Endothelial cell of umbilical vein (primary cell): ENCODE results near the gene KRT74.

Experiments
- CTCF ChIP-seq, 2 donors: IDR thresholded peaks; 1 replicate in 1 of 2; 2 replicates in 1 of 2; pipeline ENCODE4 v1.5.1; 2011; ENCODE audit warnings: low read length in 2 of 2, mild to moderate bottlenecking in 2 of 2, moderate library complexity in 2 of 2, control low read depth in 1 of 2, inconsistent platforms in 1 of 2, low read depth in 1 of 2; ENCODE audit not compliant: insufficient read depth in 1 of 2; ENCODE audit errors: extremely low read depth in 1 of 2
- EZH2 ChIP-seq: IDR thresholded peaks from 2 replicates; pipeline ENCODE4 v1.6.1; 2012; ENCODE audit warnings: borderline replicate concordance, low read depth, mild to moderate bottlenecking, moderate library complexity, low read length, inconsistent platforms; ENCODE audit not compliant: severe bottlenecking
- FOS ChIP-seq: IDR thresholded peaks from 2 replicates; pipeline ENCODE4 v1.6.1; 2011; ENCODE audit warnings: mild to moderate bottlenecking, low read length, moderate library complexity, borderline replicate concordance; ENCODE audit not compliant: insufficient read depth
- JUN ChIP-seq: IDR thresholded peaks from 2 replicates; pipeline ENCODE4 v1.6.1; 2011; ENCODE audit warnings: borderline replicate concordance, low read depth; ENCODE audit not compliant: insufficient read length, insufficient read depth
- MAX ChIP-seq: IDR thresholded peaks from 2 replicates; pipeline ENCODE4 v1.6.1; 2011; ENCODE audit not compliant: insufficient read depth, insufficient read length
- MYC ChIP-seq: IDR thresholded peaks from one replicate; pipeline ENCODE4 v1.6.1; 2011; ENCODE audit warnings: mild to moderate bottlenecking, low read depth, low read length
- POLR2A ChIP-seq: IDR thresholded peaks from 2 replicates; pipeline ENCODE4 v1.6.1; 2012; ENCODE audit warnings: low read depth, mild to moderate bottlenecking, control low read depth, low read length
- POLR2AphosphoS5 ChIP-seq: IDR thresholded peaks from 2 replicates; pipeline ENCODE4 v1.6.1; 2012; ENCODE audit warnings: low read depth, mild to moderate bottlenecking, control low read depth, low read length, moderate library complexity; ENCODE audit not compliant: insufficient read depth

- TF ChIP-seq EZH2 (no peak), CTCF (IDR thresholded peaks at IDR 0.05; ENCODE audit: extremely low read depth in 1 of 2, insufficient read depth in 1 of 2, low read depth in 1 of 2, low read length in 2 of 2) (no peak), POLR2AphosphoS5 (no peak), MAX (no peak), MYC (no peak), POLR2A (no peak), JUN (no peak), FOS (no peak)
Measured at GRCh38 chr12:52519826-52520662, 53.6 kb downstream of the KRT74 start, which contains the start of gene KRT5.
